DMS79 treated with DMSO at 0.1 percent for 48 hours (cell line): ENCODE data around the gene SLCO2A1.
"Not testable (repeated sequence)": the region's sequence is repeated elsewhere in the genome, so short reads cannot be mapped to it uniquely, and the experiment has no call there.

Source experiments
- DNase-seq: peaks from one replicate; lab custom pipeline; 2025; lab: John Stamatoyannopoulos, UW

The SLCO2A1 gene

GRCh38 chr3:134029734-134030378, at the start of gene SLCO2A1:
Gene SLCO2A1 (minus strand): TSS chr3:134029925. CDS start chr3:134029802, 123 bp downstream.
- DNase-seq: peak; percentile 64

DNA sequence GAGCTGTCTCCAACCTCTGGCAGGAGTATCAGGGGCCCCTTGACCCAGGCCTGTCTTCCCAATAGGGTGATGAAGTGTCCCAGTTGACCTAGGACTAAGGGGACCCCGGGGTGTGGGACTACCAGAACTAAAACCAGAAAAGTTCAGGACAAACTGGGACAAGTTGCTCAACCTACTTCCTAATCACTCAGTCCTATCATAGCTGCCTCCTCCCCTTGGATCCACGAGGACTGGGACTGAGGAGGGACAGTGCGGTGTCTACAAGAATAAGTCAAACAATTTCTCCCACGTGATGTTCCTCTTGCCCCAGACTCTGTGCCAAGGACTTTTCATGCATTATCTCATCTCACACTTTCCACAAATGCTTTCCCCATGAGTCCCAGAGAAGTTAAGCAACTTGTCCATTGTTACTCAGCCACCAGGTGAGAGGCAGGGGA, 49.4 kb upstream of the SLCO2A1 start:
- no peak for DNase-seq

DNA sequence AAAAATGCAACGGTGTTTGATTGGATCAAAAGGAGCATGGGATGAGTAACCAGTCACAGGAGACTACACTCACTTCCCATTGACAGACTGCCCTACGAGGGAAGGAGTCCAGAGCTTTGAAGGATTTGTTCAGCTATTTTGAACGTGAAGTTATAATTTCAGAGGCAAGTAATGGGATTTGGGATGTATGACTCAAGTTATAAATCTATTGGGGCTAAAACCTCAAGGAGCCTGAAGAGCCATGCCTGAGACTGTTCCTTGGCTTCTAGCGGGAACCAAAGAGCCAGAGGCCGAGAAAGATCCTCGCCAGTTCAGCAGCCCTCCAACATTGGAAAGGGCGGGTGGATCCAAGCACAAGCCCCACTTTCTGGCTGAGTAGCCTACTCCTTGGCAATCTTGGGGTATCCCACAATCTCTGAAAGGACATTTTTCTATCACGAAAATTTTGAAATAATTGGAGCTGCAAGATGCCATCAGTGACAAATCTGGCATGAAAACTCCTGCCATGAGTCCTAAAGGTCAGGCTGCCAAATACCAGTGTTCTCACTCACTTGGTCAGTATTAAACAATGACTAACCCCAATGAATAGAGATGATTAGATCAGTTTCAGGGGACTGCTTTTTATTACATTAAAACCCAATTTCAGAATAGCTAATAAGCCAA, 48.6 kb upstream of the SLCO2A1 start:
- no peak for DNase-seq

GRCh38 chr3:134077649-134078161, 48.0 kb upstream of the SLCO2A1 start:
- no peak for DNase-seq

GRCh38 chr3:134076851-134077250, 47.1 kb upstream of the SLCO2A1 start:
- no peak for DNase-seq

DNA sequence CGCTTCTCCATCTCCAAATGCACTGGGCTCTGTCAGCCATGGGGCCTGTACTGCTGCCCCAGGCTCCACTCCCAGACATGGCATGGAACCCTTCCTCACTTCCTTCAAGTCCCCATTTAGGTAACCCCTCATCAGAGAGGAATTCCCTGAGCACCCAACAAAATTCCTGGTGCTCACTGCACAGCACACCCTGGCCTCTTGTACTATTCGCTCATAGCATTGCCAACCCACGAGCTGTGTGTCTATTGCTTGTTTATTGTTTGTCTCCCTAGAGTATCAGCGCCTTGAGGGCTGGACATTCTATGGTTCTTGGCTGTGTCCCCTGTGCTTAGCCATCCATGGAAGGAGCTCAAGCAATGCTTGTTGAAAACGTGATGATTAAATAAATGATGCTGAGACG, 46.1 kb upstream of the SLCO2A1 start:
- DNase-seq: no peak

GRCh38 chr3:134075568-134075825, 45.8 kb upstream of the SLCO2A1 start:
- DNase-seq: no peak

- DNase-seq: no peak
These were observed 45.3 kb upstream of the SLCO2A1 start for GRCh38 chr3:134074790-134075567.

GRCh38 chr3:134074001-134074789, 44.5 kb upstream of the SLCO2A1 start:
- DNase-seq: no peak

DNA sequence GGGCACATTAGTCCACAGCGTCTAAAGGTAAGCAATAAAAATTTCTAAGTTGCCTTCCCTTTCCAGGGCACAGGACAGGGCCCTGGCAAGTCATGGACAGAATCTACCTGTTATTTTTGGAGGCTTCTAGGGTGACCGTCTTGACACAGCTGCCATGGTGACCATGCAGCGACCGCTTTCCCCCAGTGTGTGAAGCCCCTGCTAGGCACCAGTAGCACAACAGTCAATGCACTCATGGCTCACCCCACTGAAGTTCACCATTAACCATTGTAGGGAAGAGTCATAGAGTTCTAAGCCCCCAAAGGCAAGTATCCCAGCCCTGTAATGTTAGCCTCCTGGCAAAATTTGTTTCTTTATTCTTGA, 43.8 kb upstream of the SLCO2A1 start:
- DNase-seq: no peak

- DNase-seq: no peak
These were observed 43.3 kb upstream of the SLCO2A1 start for GRCh38 chr3:134072881-134073582.

- DNase-seq: not testable (repeated sequence)
These were observed 40.6 kb upstream of the SLCO2A1 start for GRCh38 chr3:134070281-134070680.

DNA sequence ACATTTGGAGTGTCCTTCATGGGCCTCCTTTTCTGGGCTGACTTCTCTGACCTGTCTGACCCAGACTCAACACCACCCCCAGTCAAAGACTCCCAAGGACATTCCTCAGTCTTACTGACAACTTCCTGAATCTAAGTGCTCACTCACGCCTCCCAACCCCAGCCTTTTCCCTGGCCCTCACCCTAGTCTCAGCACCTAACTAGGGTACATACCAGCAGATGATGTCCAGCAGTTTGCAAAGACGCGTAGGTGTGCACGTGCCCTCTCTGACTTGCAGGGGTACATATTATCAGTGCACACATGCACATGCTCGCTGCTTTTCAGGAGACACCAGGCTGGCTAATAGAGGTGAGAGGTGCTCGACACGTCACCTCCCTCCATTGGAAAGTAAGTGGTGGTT, 38.7 kb upstream of the SLCO2A1 start:
- no peak for DNase-seq

DNA sequence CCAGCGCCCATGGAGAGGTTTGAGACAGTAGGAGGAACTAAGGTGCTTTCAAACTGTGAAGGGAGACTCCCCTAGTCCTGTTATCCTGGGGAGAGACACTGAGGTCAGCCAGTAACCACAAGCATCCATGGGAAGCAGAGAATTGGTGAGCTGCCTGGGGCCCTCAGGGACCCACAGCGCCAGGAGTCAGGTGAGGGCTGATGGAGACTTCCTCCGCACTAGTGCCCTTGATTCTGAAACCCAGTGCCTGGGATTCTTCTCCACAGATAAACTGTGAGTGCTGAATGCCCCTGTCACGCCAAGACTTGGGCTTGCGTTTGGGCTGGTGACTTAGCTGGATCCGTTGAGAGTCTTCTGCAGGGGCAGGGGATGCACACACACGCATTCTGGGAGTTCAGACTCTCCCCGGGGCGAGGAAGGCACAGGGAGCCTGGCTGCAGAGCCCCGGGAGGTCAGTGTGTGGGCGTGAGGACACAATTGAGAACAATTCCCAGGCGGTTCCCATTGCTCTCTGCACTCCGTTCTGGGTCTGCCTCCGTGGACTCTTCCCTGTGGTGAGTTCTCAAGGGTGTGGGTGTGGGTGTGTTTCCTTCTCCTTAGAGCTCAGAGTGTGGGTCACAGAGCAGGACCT, 37.9 kb upstream of the SLCO2A1 start:
- DNase-seq: no peak

DNA sequence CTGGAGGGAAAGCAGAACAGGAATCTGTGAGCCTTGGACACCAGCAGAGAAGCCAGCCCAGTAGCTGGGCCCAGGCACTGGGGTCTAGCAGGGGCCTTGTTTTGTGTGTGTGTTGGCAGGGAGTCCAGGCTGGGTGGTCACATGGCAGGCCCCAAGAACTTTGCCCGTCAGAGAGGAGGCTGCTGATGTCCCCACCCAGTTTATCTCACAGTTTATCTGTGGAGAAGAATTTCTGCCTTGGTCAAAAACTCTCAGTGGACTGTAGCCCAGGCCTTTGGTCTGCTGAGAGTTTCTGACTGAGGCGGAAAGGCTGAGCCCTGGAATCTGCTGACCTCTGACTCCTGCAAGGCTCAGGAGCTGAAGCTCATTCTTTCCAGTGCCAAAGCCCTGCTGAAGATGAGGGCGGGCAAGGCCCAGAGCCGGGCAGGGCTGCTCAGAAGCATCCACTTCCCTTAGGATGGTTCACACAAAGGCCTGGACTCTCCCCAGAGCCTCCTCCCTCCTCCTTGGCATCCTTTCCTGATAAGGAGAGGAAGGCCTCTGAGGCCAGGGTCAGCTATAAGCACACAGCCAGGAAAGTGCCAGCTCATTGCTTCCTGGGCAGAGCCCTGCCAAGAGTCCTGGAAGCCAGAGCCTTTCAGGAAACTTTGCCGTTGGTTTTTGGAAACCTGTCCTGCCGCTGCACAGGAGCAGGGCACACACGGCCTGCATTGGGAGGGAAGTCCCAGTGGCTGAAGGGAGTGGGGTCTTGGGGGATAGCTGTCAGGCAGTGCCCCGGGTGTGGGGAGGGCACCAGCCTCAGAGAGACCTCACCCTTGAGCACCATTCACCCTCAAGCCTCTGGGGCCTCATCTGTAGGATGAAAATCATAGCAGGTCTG, 37.2 kb upstream of the SLCO2A1 start:
- DNase-seq: no peak

- DNase-seq: no peak
These were observed 36.4 kb upstream of the SLCO2A1 start for GRCh38 chr3:134066158-134066541.

- no peak for DNase-seq
These were observed 35.8 kb upstream of the SLCO2A1 start for GRCh38 chr3:134065252-134066157.

DNA sequence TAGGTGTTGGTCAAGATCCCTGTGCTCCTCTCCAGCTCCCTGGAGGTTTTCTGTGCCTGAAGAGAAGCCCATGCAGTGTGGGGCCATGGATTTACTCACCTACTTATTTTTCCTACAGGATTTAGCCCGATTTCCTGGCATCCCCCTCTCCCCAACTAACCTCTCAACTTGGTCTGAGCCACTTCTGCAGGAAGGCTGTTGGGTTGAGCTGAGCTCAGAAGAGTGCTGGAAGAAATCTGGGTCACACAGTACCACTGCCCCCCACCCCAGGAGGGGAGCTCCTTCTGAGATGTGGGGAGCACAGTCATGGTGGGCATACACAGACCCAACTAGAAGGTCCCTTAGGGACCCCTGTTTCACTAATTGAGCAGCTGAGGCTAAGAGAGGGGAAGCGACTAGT, 34.4 kb upstream of the SLCO2A1 start:
- no peak for DNase-seq

GRCh38 chr3:134061401-134061800, 31.7 kb upstream of the SLCO2A1 start:
- DNase-seq: no peak
